Naive thymus-derived CD4-positive, alpha-beta T cell (primary cell): ENCODE data around the gene ATG10. TPM values are rescaled to one million over a fixed set of nuclear protein-coding genes. Genes with fewer than 3 reads are reported as not detected.
"Not testable (repeated sequence)": the region's sequence is repeated elsewhere in the genome, so short reads cannot be mapped to it uniquely, and the experiment has no call there.

ENCODE experiments used
- ATAC-seq: fragments of 150-1000 bp; cut with Tn5 transposase; 2 replicates; pipeline ENCODE4 v1.10.0; 2021; ENCODE audit warnings: mild to moderate bottlenecking, moderate library complexity
- CTCF ChIA-PET: fragments of 350-600 bp; sonication (Branson Sonifier 250); formaldehyde crosslinking; loops from one replicate; lab custom pipeline; 2021; ENCODE audit warnings: antibody characterized with exemption; lab: Charles Lee
- POLR2A ChIA-PET: fragments of 350-600 bp; sonication (Branson Sonifier 250); formaldehyde crosslinking; loops from one replicate; lab custom pipeline; 2021; ENCODE audit warnings: antibody characterized with exemption, inconsistent platforms; lab: Charles Lee
- DNase-seq, 9 donors: peaks; one replicate each; pipeline versions ENCODE4 v3.0.0 to v3.0.0-alpha.2; 2020 to 2022; ENCODE audit warnings: mixed read lengths in 1 of 9
- H3K27ac ChIP-seq: one replicate; pipeline ENCODE4 v1.7.0; 2013; ENCODE audit warnings: mild to moderate bottlenecking, low read depth, low read length, moderate library complexity
- H3K27me3 ChIP-seq, 2 donors: one replicate each; pipeline ENCODE4 v1.7.0; 2013; ENCODE audit warnings: low read length in 2 of 2, mild to moderate bottlenecking in 2 of 2, moderate library complexity in 2 of 2; ENCODE audit not compliant: control insufficient read depth in 2 of 2, insufficient read depth in 2 of 2
- H3K36me3 ChIP-seq, 3 experiments: 1 replicate in 2 of 3; 2 replicates in 1 of 3; pipeline ENCODE4 v1.7.0; 2013; ENCODE audit warnings: low read length in 3 of 3, mild to moderate bottlenecking in 3 of 3, moderate library complexity in 1 of 3; ENCODE audit not compliant: insufficient read depth in 3 of 3, control insufficient read depth in 2 of 3
- H3K4me1 ChIP-seq, 2 donors: one replicate each; pipeline ENCODE4 v1.7.0; 2013; ENCODE audit warnings: low read length in 2 of 2, mild to moderate bottlenecking in 2 of 2, moderate library complexity in 1 of 2; ENCODE audit not compliant: control insufficient read depth in 2 of 2, insufficient read depth in 2 of 2
- H3K4me3 ChIP-seq: 2 replicates; pipeline ENCODE4 v1.7.0; 2013; ENCODE audit warnings: mild to moderate bottlenecking, low read length
- H3K9me3 ChIP-seq, 3 experiments: 1 replicate in 2 of 3; 2 replicates in 1 of 3; pipeline ENCODE4 v1.7.0; 2013; ENCODE audit warnings: low read length in 3 of 3; ENCODE audit not compliant: control insufficient read depth in 2 of 3
- H3K27ac Mint-ChIP-seq, 9 donors: one replicate each; pipeline ENCODE4 v1.8.0; 2020 to 2022; ENCODE audit warnings: mixed read lengths in 9 of 9, mild to moderate bottlenecking in 8 of 9, moderate library complexity in 5 of 9, inconsistent platforms in 2 of 9
- H3K27me3 Mint-ChIP-seq, 5 donors: one replicate each; pipeline ENCODE4 v1.8.0; 2021 to 2022; ENCODE audit warnings: mixed read lengths in 5 of 5, mild to moderate bottlenecking in 1 of 5
- H3K36me3 Mint-ChIP-seq, 5 donors: one replicate each; pipeline ENCODE4 v1.8.0; 2020 to 2022; ENCODE audit warnings: mixed read lengths in 5 of 5, mild to moderate bottlenecking in 3 of 5, inconsistent platforms in 1 of 5
- H3K4me1 Mint-ChIP-seq, 7 donors: one replicate each; pipeline ENCODE4 v1.8.0; 2020 to 2022; ENCODE audit warnings: mixed read lengths in 7 of 7, mild to moderate bottlenecking in 3 of 7, inconsistent platforms in 1 of 7
- H3K4me3 Mint-ChIP-seq, 10 donors: one replicate each; pipeline ENCODE4 v1.8.0; 2020 to 2022; ENCODE audit warnings: mild to moderate bottlenecking in 10 of 10, mixed read lengths in 10 of 10, moderate library complexity in 6 of 10, inconsistent platforms in 2 of 10
- H3K9me3 Mint-ChIP-seq, 11 donors: one replicate each; pipeline ENCODE4 v1.8.0; 2020 to 2022; ENCODE audit warnings: mixed read lengths in 11 of 11, mild to moderate bottlenecking in 4 of 11, inconsistent platforms in 1 of 11, moderate library complexity in 1 of 11
- intact Hi-C, 2 donors: fragments of 100-400 bp; cut with micrococcal nuclease; formaldehyde crosslinking; loops; one replicate each; pipeline ENCODE4 v1.15.1; 2023
- polyA plus RNA-seq, 2 donors: library from polyadenylated mRNA; unstranded; fragments of 300-500 nt; fragmentation: Illumina TruSeq; gene quantifications; one replicate each; pipeline ENCODE4 v1.2.3, GENCODE V29; 2021
- total RNA-seq, 6 experiments: library from RNA in 5 of 6; stranded (reverse) in 5 of 6; gene quantifications; 1 replicate in 5 of 6; 2 replicates in 1 of 6; pipeline ENCODE4 v1.2.3 and lab custom pipeline; 2021 to 2026

The ATG10 gene
- total and polyA plus RNA-seq, 7 experiments from 2014 or later, result 6.4 to 14.4 (median 9.1) TPM

- H3K9me3 ChIP-seq, result no peaks in the 10 kb centered on the region
- intact Hi-C loops, result no loop called here
- H3K27me3 ChIP-seq, result no peaks in the 10 kb centered on the region
- no peak overlapping the region for H3K27ac ChIP-seq
- Mint-ChIP-seq H3K27me3 (no peaks in the 10 kb centered on the region), H3K4me3 (no peak overlapping the region), H3K36me3 (peaks cover 6 to 42% (median 36%) of the 10 kb centered on the region in 5 donors), H3K4me1 (peaks cover 0 to under 1% (median 0%) of the 10 kb centered on the region in 7 donors), H3K9me3 (peaks cover 13 to 43% (median 26%) of the 10 kb centered on the region in 11 donors), H3K27ac (no peak overlapping the region)
- ATAC-seq, result no peak
- no peaks in the 10 kb centered on the region for H3K36me3 ChIP-seq
- H3K4me3 ChIP-seq, result no peak overlapping the region
- ChIA-PET POLR2A (no interaction called here), CTCF (no interaction called here)
- no peaks in the 10 kb centered on the region for H3K4me1 ChIP-seq
- no peak for DNase-seq
Observed at GRCh38 chr5:82137205-82137604, 165.4 kb downstream of the ATG10 start.

- H3K27me3 ChIP-seq, H3K4me1 Mint-ChIP-seq, H3K9me3 ChIP-seq, intact Hi-C loops, H3K27me3 Mint-ChIP-seq, H3K4me1 ChIP-seq, DNase-seq, H3K27ac Mint-ChIP-seq, H3K27ac ChIP-seq, POLR2A ChIA-PET, ATAC-seq, H3K36me3 ChIP-seq, H3K4me3 Mint-ChIP-seq, CTCF ChIA-PET, H3K4me3 ChIP-seq: not testable (repeated sequence)
- Mint-ChIP-seq H3K9me3 (peaks cover 8 to 48% (median 26%) of the 10 kb centered on the region in 11 donors), H3K36me3 (peaks cover 6 to 43% (median 31%) of the 10 kb centered on the region in 5 donors)
Observed at GRCh38 chr5:82139837-82140236, 168.0 kb downstream of the ATG10 start.

GRCh38 chr5:82142217-82142841 lies 170.5 kb downstream of the ATG10 start:
- H3K27me3 ChIP-seq, result no peaks in the 10 kb centered on the region
- H3K27ac ChIP-seq, result no peak overlapping the region
- no peak overlapping the region for H3K4me3 ChIP-seq
- H3K4me3 Mint-ChIP-seq, result no peak overlapping the region
- H3K36me3 Mint-ChIP-seq, result peaks cover 0 to 32% (median 9%) of the 10 kb centered on the region in 5 donors
- DNase-seq, result no peak
- H3K4me1 Mint-ChIP-seq, result peaks cover 0 to 5% (median 0%) of the 10 kb centered on the region in 7 donors
- intact Hi-C loops, result no loop called here
- H3K9me3 Mint-ChIP-seq, result peaks cover 0 to 32% (median 10%) of the 10 kb centered on the region in 11 donors
- H3K36me3 ChIP-seq, result no peaks in the 10 kb centered on the region
- H3K4me1 ChIP-seq, result no peaks in the 10 kb centered on the region
- H3K27ac Mint-ChIP-seq, result no peak overlapping the region
- ChIA-PET POLR2A (interaction anchor here (1.1 kb wide), 1 partner anchor 9 kb away, joined by 3 read pairs; no protein-coding TSS in a partner anchor), CTCF (no interaction called here)
- no peak for ATAC-seq
- no peaks in the 10 kb centered on the region for H3K27me3 Mint-ChIP-seq
- no peaks in the 10 kb centered on the region for H3K9me3 ChIP-seq

- H3K36me3 ChIP-seq, result no peaks in the 10 kb centered on the region
- H3K9me3 ChIP-seq, result no peaks in the 10 kb centered on the region
- Mint-ChIP-seq H3K36me3 (peaks cover 0 to 31% (median 9%) of the 10 kb centered on the region in 5 donors), H3K27ac (peak overlapping the region in 1 of 9 donors; percentile 47), H3K4me3 (no peak overlapping the region), H3K27me3 (no peaks in the 10 kb centered on the region), H3K4me1 (peaks cover 0 to 5% (median 0%) of the 10 kb centered on the region in 7 donors), H3K9me3 (peaks cover 0 to 27% (median 10%) of the 10 kb centered on the region in 11 donors)
- no peak overlapping the region for H3K4me3 ChIP-seq
- CTCF ChIA-PET, result interaction anchor here (1.1 kb wide), 1 partner anchor 23 kb away, joined by 3 read pairs; no protein-coding TSS in a partner anchor
- POLR2A ChIA-PET, result no interaction called here
- intact Hi-C loops, result no loop called here
- H3K4me1 ChIP-seq, result no peaks in the 10 kb centered on the region
- ATAC-seq, result no peak
- DNase-seq, result no peak
- no peak overlapping the region for H3K27ac ChIP-seq
- no peaks in the 10 kb centered on the region for H3K27me3 ChIP-seq
Observed at GRCh38 chr5:82142928-82143577, 171.2 kb downstream of the ATG10 start.

GRCh38 chr5:82147860-82148573 lies 176.2 kb downstream of the ATG10 start:
- no peaks in the 10 kb centered on the region for H3K9me3 ChIP-seq
- Mint-ChIP-seq H3K4me3 (no peak overlapping the region), H3K27me3 (no peaks in the 10 kb centered on the region), H3K36me3 (peaks cover 0 to 34% (median 4%) of the 10 kb centered on the region in 5 donors), H3K4me1 (peaks cover 0 to 4% (median 0%) of the 10 kb centered on the region in 7 donors), H3K27ac (no peak overlapping the region), H3K9me3 (peaks cover 0 to 18% (median 4%) of the 10 kb centered on the region in 11 donors)
- ATAC-seq (no peak), DNase-seq (no peak)
- H3K4me3 ChIP-seq, result no peak overlapping the region
- intact Hi-C loops, result loop anchor here in 1 of 2 donors (5.0 kb wide), 1 partner anchor 41 kb away; no protein-coding TSS in a partner anchor
- ChIA-PET CTCF (interaction anchor here (0.7 kb wide), 1 partner anchor 18 kb away, joined by 3 read pairs; no protein-coding TSS in a partner anchor), POLR2A (no interaction called here)
- no peaks in the 10 kb centered on the region for H3K4me1 ChIP-seq
- H3K36me3 ChIP-seq, result no peaks in the 10 kb centered on the region
- no peak overlapping the region for H3K27ac ChIP-seq
- H3K27me3 ChIP-seq, result no peaks in the 10 kb centered on the region

GRCh38 chr5:82149434-82149833 lies 177.6 kb downstream of the ATG10 start:
- no peaks in the 10 kb centered on the region for H3K27me3 Mint-ChIP-seq
- no peaks in the 10 kb centered on the region for H3K36me3 ChIP-seq
- DNase-seq (no peak), ATAC-seq (no peak)
- H3K4me3 Mint-ChIP-seq, result no peak overlapping the region
- H3K9me3 Mint-ChIP-seq, result peaks cover 0 to 7% (median 0%) of the 10 kb centered on the region in 11 donors
- POLR2A ChIA-PET, result interaction anchor here (0.5 kb wide), 1 partner anchor 762 kb away, joined by 3 read pairs; no protein-coding TSS in a partner anchor
- H3K4me1 Mint-ChIP-seq, result peaks cover 0 to 4% (median 0%) of the 10 kb centered on the region in 7 donors
- CTCF ChIA-PET, result no interaction called here
- H3K27ac ChIP-seq, result no peak overlapping the region
- H3K36me3 Mint-ChIP-seq, result peaks cover 0 to 23% (median 0%) of the 10 kb centered on the region in 5 donors
- H3K9me3 ChIP-seq, result no peaks in the 10 kb centered on the region
- intact Hi-C loops, result loop anchor here in 1 of 2 donors (5.0 kb wide), 1 partner anchor 42 kb away; no protein-coding TSS in a partner anchor
- no peak overlapping the region for H3K27ac Mint-ChIP-seq
- H3K4me3 ChIP-seq, result no peak overlapping the region
- H3K27me3 ChIP-seq, result no peaks in the 10 kb centered on the region
- no peaks in the 10 kb centered on the region for H3K4me1 ChIP-seq
